ENCODE results near the gene DNASE1L3. TPM values are rescaled to one million over a fixed set of nuclear protein-coding genes. Genes with fewer than 3 reads are reported as not detected.

The DNASE1L3 gene
- total and polyA plus RNA-seq, 12 donors = 1.2 to 4.6 (median 2.4) TPM

- no peak for TF ChIP-seq CTCF (IDR thresholded peaks at IDR 0.05)
- no peaks in the 10 kb centered on the region for H3K9me3 ChIP-seq
- 93 to 95% methylated on average over 4 of the region's 4 CpGs for WGBS, 2 donors
- H3K4me1 ChIP-seq = peaks cover 0 to under 1% (median 0%) of the 10 kb centered on the region in 9 donors
- no peaks in the 10 kb centered on the region for H3K36me3 ChIP-seq
- no peak overlapping the region for H3K27ac ChIP-seq
- no peak for DNase-seq
- H3K27me3 ChIP-seq = peaks cover 0 to 3% (median 0%) of the 10 kb centered on the region in 7 donors
- H3K4me3 ChIP-seq = no peak overlapping the region
- intact Hi-C loops (cut with DNase I) = no loop called here
- no peak for ATAC-seq
These were observed 13.1 kb upstream of the DNASE1L3 start for GRCh38 chr3:58223855-58224254.

- Histone ChIP-seq H3K9me3 (no peaks in the 10 kb centered on the region), H3K4me3 (no peak overlapping the region), H3K36me3 (no peaks in the 10 kb centered on the region), H3K27me3 (peaks cover 0 to 3% (median 0%) of the 10 kb centered on the region in 7 donors), H3K4me1 (peaks cover under 1 to 15% (median 8%) of the 10 kb centered on the region in 9 donors), H3K27ac (no peak overlapping the region)
- TF ChIP-seq CTCF (IDR thresholded peaks at IDR 0.05) = no peak
- DNase-seq = no peak
- intact Hi-C loops (cut with DNase I) = no loop called here
- no peak for ATAC-seq
- 72 to 77% methylated on average over 8 of the region's 8 CpGs for WGBS, 2 donors
These were observed 11.5 kb upstream of the DNASE1L3 start for GRCh38 chr3:58222161-58222724.

GRCh38 chr3:58218904-58219303, 8.1 kb upstream of the DNASE1L3 start:
- Histone ChIP-seq H3K27ac (no peak overlapping the region), H3K27me3 (no peaks in the 10 kb centered on the region), H3K4me1 (peaks cover 5 to 32% (median 21%) of the 10 kb centered on the region in 9 donors), H3K4me3 (no peak overlapping the region), H3K36me3 (no peaks in the 10 kb centered on the region), H3K9me3 (no peaks in the 10 kb centered on the region)
- intact Hi-C loops (cut with DNase I) = no loop called here
- TF ChIP-seq CTCF (IDR thresholded peaks at IDR 0.05) = no peak
- no peak for DNase-seq
- ATAC-seq = no peak
- WGBS, 2 donors = 67 to 86% methylated on average over 1 of the region's 1 CpG

DNA sequence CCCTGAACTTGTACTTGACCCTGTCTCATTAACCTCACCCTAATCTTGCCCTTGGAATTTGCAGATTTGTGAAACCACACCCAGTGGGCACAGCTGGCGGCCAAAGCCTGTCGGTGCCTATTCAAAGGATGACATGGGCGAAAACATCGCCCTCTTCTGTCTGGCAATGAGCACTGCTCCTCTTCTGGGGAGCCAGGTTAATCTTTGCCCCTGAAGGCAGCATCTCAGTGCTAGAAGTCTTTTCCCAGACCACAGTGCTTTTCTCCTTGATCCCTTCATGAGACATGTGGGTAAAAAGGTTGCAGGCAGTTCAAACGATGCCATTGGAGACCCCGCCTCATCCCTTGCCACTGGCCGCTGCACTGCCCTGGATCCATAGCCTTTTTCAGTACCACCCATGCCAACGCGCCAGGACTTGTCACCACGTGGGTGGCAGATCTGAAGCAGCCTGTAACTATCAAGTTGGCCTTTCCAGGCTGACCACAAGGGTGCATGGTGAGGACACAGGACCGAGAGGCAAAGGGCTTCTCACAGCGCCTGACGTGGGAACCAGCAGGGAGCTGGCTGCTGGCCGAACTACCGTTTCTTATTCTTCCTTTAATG, 6.5 kb upstream of the DNASE1L3 start:
- DNase-seq (peak; percentile 62 to 75), ATAC-seq (peak; percentile 90 to 98 (median 94))
- peak overlapping the region in 1 of 10 donors; percentile 9 for H3K4me3 ChIP-seq
- peak; percentile 25 to 80 (median 65) for TF ChIP-seq CTCF (IDR thresholded peaks at IDR 0.05)
- intact Hi-C loops (cut with DNase I) = loop anchor here in 2 of 10 donors (1.0 to 2.0 kb wide), 2 partner anchors 29 to 30 kb away; no protein-coding TSS in a partner anchor
- no peaks in the 10 kb centered on the region for H3K9me3 ChIP-seq
- H3K4me1 ChIP-seq = peaks cover 5 to 32% (median 21%) of the 10 kb centered on the region in 9 donors
- H3K27ac ChIP-seq = peak overlapping the region in 8 of 10 donors; percentile 3 to 65 (median 38)
- H3K27me3 ChIP-seq = peaks cover 0 to 2% (median 0%) of the 10 kb centered on the region in 7 donors
- no peaks in the 10 kb centered on the region for H3K36me3 ChIP-seq
- 16 to 25% methylated on average over 15 of the region's 15 CpGs for WGBS, 2 donors

Measured in heart right ventricle (tissue), 16 donors.